ENCODE results near the gene MORC1.

DNA sequence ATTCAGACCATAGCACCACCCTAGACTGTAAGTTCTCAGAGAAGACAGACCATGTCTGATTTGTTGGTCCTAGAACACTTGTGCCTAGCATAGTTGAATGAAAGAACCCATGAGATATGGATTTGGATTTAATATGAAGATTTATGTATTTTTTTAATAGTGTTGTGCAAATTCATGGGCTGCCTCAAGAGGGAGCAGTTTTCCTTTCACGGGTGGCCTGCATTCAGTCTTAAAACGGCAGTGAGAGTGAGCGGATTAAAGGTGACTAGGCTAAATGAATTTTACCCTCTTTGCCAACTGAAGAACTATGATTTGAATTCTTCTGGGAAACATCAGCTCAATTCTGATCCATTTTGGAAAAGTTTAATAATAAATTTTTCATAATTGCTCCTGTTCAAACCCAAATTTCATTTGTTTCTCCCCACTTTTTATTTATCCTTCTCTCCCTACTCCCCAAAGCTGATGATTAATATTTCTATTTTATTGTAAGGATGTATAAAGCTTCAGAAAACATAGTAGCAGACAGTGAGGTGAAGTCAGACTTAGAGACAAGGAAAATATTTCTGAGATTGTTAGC lies 67.3 kb downstream of the MORC1 start:
- TF ChIP-seq POLR2AphosphoS5 (IDR thresholded peaks at IDR 0.05; ENCODE audit: low read depth, low read length): no peak
- TF ChIP-seq, protein P1, sequence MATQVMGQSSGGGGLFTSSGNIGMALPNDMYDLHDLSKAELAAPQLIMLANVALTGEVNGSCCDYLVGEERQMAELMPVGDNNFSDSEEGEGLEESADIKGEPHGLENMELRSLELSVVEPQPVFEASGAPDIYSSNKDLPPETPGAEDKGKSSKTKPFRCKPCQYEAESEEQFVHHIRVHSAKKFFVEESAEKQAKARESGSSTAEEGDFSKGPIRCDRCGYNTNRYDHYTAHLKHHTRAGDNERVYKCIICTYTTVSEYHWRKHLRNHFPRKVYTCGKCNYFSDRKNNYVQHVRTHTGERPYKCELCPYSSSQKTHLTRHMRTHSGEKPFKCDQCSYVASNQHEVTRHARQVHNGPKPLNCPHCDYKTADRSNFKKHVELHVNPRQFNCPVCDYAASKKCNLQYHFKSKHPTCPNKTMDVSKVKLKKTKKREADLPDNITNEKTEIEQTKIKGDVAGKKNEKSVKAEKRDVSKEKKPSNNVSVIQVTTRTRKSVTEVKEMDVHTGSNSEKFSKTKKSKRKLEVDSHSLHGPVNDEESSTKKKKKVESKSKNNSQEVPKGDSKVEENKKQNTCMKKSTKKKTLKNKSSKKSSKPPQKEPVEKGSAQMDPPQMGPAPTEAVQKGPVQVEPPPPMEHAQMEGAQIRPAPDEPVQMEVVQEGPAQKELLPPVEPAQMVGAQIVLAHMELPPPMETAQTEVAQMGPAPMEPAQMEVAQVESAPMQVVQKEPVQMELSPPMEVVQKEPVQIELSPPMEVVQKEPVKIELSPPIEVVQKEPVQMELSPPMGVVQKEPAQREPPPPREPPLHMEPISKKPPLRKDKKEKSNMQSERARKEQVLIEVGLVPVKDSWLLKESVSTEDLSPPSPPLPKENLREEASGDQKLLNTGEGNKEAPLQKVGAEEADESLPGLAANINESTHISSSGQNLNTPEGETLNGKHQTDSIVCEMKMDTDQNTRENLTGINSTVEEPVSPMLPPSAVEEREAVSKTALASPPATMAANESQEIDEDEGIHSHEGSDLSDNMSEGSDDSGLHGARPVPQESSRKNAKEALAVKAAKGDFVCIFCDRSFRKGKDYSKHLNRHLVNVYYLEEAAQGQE (IDR thresholded peaks at IDR 0.05; ENCODE audit: insufficient read depth in 1 of 2, low read depth in 2 of 2, low read length in 2 of 2): no peak
- no peak for TF ChIP-seq TAF1 (IDR thresholded peaks at IDR 0.05; ENCODE audit: borderline replicate concordance, insufficient read depth, low read length)
- no peak for TF ChIP-seq SIN3A (IDR thresholded peaks at IDR 0.05; ENCODE audit: borderline replicate concordance, insufficient read depth, low read length)

Measured in PFSK-1 (cell line).